NCI-H1105 (cell line): Measurements from ENCODE around the gene PER1.

Source experiments
- DNase-seq: peaks from one replicate; lab custom pipeline; 2025; lab: John Stamatoyannopoulos, UW

Gene PER1

DNA sequence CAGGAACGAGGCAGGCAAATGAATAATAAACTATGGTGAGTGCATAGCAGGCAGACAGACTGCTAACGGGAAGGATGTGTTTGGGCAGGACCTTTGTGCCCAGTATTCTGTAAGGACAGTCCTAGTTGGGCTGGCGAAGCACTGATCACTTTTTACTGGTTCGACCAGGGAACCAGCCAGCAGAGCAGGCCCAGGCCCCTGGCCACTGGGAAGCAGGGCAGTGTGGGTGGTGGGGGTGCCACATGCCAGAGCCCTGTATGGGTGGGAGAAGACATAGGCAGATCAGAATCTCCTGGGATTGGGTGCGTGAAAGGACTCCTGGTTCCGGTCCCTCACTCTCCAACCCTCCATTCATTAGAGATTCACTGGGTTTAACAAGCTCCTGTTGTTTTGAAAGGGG lies 14.5 kb upstream of the PER1 start:
- DNase-seq = no peak

DNA sequence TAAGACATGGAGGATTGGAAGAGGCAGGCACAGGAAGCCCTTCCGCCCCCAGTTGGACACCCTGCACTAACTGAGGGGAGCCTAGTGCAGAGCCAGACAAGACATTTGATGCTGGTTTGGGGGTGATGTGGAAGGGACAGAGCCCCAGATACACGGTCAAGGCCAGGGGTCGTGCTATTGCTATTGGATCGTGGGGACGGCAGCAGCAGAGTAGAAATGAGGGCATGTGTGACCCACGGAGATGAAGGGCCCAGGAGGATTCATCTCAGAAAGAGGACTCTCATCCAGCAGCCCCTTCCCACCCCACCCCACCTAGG lies 12.6 kb upstream of the PER1 start:
- DNase-seq = no peak

DNA sequence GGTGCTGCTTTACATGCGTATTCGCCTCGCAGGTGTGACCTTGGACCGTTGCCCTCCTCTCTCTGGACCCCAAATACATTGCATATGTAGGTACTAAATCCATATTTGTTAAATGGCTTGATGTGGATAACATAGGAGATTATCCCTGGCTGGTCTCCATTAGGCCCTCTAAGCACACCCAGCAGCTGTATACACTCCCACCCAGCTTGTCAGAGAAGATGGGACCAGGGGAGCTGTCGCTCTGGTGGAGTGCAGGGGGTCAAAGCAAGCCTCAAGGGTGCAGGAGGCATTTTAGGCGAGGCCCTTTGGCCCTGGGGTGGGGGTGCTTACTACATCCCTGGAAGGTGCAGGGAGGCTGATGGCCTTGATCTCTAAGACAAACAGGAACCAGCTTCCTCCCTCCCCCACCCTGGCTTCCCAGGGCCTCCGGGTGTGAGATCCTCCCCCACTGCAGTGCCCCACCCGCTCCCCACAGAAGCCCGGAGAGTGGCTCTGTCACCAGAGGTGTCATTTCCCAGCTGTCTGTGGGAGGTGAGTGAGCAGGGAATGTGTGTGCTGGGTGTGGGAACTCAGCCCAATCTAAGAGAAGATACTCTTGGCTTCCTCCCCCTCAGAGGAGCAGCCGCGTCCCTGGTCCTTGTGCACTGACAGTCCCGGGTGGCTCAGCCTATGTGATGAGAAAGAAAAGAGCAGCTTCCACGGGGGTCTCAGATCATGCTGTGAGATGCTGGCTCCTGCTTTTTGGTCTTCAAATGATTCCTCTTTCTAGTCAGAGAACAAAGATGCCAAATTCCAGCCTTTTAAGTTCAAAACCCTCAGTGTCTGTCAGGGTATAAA lies 12.0 kb upstream of the PER1 start:
- no peak for DNase-seq

DNA sequence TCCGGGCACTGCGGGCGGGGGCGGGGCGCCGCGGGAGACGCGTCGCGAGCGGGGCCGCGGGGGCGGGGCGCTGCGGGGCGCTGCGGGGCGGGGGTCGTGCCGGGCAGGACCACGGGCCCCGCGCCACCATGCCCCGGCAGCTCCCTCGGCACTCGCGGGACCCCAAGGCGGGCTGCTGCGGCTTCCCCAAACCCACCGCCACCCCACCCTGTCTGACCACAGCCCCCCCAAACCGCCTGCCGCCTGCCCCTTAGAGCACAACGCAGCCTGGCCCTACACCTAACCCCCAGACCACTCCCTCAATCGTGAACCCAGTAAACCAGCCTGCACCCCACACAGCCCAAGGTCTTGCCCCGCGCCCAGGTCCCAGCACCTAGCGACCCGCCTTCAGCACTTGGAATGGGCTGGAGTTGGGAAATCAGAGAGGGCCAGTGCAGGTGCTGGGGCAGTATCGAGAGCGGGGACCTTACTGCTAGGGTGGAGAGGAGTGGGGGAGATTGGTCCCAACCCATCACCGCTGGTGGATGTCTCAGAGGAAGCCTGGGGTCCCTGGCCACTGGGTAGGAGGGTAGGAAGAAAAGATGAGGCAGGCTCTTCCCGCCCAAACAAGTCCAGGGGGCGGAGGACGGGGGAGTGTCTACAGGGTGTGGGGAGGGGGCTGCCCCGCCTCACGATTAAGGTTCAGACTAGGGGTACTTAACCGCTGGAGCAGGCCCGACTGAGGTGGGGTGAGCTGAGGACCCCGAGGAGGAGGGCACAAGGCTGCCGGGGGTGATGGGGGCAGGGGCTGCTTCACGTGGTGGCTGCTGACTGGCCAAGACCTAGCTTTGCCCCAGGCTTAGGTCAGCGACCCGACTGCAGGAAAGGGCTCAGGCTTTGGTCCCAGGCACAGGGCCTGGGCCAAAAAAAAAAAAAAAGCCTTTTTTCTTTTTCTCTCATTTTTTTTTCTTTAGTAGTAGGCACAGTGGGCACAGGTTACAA lies 11.1 kb upstream of the PER1 start:
- peak; percentile 81 for DNase-seq

DNA sequence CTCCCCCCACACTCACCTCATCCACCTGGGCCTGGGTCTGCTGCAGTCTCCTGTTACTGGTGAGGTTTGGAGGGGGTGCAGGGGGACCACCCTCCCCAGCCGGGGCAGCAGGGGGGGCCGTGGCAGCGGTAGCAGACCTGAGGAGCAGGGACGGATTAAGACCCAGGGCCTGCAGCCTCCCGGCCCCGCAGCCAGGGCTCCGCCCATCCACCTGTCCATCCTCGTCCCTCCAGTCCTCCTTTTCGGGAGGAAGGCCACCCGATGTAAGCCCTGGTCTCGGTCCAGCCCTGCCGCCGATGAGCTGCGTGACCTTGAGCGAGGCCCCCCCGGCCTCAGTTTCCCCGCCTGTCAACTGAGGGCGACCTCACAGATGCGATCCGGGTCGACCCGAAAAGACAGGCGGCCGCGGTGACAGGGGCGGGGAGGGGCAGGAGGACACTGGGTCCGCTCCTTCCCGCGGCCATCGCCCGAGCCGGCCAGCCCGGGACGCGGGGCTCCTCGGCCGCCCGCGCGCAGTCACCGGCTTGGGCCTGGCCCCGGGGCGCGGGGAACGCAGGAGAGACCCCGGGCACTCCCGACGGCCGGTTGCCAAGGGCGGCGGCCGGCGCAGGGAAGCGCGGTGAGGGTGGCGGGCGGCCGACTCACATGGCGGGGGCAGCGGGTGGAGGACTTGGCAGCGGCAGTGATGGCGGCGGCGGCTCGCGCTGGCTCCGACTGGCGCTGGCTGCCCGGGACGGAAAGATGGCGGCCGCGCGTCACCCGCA lies 10.2 kb upstream of the PER1 start, which contains the start of gene VAMP2:
VAMP2 (minus strand) TSS at position 716 of the 764 bp plus-strand sequence; CDS start at position 647, 69 bp downstream.
- DNase-seq = no peak

DNA sequence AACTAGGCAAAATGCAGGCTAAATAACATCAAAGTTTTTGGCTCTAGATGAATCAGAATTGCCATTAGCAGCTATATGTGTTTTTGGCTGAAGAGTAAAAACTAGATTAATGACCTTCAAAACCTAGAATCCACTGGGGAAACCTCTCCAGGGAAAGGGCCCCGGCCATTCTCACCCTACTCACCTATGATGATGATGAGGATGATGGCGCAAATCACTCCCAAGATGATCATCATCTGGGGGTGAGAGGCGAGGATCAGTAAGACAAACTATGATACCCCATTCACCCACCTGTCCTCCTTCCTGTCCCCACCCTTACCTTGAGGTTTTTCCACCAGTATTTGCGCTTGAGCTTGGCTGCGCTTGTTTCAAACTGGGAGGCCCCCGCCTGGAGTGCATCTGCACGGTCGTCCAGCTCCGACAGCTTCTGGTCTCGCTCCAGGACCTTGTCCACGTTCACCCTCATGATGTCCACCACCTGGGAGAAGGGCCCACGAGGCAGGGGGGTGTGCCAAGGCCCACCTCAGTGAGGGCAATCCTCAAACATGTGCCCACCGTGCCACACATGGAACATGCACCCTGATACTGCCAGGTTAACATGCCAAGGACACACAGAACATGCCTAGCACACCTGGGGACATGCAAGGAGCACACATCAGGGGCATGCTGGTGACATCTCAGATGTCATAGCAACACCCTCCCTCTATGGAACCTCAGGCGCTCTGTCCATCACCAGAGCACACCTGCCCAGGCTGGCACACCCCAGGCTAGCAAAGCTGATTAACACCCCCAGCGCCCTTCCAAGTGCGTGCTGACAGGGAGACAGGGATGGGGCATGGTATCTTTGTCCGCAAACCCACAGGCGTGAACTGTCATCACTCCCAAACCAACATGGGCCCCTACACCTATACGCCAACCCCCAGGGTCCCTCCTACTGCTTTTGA lies 9.4 kb upstream of the PER1 start:
- DNase-seq = no peak

DNA sequence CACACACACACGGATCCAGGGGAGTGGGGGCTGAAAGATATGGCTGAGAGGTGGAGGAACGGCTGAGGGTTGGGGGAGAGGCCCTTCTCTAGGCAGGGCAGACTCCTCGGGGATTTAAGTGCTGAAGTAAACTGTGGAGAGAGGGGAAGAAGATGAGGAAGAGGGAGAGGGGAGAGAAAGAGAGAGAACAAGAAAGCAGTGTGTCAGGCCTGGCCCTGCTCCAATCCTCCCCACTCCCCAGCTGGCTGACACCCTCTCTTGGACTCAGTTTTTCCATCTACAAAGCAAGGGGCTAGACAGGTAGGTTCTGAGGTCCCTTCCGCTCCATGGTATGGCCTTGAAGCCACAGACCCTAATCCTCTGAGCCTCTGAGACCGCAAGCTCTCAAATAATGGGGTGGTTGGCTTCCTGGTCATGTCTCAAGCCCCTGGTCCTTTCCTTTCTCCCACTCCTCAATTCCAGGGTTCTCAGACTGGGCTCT lies 8.6 kb upstream of the PER1 start:
- DNase-seq = no peak

DNA sequence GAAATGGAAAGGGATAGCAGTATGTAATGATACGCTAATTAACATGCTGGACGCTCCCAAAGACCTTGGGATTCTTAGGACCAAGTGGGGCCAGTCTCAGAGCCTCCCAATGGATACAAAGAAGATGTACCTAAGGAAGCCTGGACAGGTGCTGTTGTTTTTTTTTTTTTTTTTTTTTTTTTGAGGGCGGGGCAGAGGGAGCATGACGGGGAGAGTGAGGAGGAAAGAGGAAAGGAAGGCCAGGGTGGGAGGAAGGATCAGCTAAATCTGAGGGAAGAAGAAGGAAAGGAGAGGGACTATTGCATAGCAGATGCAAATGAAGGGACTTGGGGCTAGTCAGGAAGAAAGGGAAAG lies 8.0 kb upstream of the PER1 start:
- no peak for DNase-seq

DNA sequence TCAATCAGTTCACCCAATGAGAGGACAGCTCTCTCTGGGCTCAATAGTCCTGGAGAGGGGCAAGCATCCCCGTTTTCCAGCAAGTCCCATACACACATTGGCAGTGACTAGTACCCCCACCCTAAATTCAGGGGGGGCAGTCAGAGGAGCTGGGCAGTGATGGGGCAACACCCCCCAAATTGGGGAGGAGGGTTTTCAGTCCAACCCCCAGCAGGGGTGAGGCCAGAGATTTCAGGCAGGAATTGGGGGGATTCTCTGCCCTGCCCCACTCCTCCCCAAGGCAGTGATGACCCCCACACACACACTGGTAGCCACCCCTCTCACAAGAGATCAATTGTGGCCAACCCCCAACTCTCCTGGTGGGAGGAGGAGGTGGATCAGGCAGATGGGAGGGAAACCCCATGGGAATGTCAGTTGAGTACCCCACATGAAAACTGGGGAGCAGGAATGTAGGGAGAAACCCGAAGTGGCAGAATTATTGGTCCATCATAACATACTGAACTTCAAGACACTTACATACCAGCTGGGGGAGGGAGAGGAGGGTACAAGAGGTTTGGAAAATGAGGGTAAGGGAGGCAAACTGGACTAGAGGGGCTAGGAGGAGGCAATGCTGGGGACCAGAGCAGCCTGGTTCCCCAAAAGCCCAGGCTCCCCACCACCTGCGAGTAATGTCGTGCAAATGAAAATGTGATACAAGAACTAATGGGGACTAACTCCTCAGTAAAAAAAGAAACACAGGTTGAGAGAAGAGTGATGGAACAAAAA lies 7.4 kb upstream of the PER1 start:
- DNase-seq = no peak

DNA sequence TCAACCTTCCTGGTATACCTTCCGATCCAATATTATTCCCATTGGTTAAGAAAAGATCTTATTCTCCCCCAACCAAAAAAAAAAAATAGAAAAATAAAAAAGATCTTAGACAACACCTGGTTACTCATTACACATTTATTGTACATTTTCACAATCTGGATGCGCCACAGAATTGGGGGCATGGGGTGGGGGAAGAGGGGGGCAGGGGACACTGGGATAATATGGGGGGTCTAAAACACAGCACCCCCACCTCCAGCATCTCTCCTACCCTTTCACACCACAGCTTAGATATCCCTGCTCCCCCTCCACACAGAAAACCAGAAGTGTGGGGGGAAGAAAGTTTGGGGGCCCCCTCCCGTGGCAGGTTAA lies 6.8 kb upstream of the PER1 start:
- DNase-seq = no peak

DNA sequence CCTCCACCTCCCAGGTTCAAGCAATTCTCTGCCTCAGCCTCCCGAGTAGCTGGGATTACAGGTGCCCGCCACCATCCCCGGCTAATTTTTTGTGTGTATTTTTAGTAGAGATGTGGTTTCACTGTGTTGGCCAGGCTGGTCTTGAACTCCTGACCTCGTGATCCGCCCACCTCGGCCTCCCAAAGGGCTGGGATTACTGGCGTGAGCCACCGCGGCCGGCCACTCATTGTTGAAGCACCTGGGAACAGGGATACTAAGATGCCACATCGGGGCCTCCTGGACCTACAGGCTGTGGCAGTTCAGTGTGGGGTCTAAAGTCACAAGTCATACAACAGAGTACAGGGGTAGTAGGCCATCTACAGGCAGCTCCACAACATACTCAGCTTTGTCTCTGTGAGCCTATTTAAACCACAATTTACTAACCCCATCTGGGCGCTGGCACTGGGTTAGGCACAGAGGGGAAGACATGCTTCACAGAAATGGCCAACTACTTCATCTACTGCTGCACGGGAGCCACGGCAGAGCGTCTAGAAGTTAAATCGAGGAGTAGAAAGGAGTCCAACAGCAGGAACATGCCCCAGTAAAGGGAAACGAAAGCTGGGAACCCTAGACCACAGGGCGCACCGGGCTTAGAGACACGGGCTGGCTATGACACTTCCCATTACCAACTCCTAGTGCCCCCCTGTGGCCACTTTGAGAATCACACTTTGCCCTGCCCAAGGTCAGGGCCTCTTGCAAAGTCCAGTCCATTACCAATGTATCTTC lies 6.2 kb upstream of the PER1 start:
- peak; percentile 56 for DNase-seq

DNA sequence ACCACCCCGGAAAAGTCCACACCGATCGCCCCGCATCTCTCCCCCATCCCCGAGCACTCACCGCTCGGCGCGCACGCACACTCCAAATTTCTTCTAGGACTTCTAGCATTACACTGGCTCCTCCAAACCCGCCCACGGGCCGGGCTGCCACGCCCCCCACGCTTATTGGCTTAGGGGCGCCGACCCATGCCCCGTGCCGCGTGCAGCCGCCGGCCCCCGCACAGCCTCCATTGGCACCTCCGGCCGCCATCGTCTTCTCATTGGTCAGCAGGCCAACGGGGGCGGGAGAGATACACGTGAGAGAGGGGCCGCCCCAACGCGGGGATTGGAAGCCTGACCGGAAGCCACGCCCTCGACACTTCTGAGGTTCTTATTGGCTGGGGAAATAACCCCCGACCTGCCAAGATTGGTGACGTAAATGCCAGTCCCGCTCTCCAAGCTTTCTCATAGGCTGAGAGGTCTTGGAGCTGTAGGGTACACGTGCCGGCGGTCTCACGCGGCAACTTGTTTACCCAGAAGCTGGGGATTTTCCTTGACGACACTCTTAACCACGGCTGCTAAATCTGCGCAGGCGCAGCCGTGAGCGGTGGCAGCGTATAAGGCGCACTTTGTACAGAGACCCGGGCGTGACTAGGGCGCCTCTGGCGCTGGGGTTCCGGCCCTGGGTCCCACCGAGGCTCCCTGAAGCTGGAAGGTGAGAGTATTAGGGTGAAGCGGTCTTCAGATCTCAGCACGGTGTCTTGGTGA lies 4.2 kb upstream of the PER1 start:
- DNase-seq = peak; percentile 100

DNA sequence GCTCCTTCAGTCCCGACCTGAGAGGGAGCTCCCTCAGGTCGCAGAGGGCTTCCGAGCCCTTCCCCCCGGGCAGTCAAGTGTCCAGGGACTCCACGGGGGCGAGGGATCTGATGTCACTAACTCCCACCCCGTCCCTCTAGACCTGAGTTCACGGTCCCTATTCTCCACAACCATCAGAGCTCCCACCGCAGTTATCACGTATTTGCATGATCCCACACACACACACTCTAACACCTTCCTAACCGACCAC lies 3.7 kb upstream of the PER1 start:
- no peak for DNase-seq

DNA sequence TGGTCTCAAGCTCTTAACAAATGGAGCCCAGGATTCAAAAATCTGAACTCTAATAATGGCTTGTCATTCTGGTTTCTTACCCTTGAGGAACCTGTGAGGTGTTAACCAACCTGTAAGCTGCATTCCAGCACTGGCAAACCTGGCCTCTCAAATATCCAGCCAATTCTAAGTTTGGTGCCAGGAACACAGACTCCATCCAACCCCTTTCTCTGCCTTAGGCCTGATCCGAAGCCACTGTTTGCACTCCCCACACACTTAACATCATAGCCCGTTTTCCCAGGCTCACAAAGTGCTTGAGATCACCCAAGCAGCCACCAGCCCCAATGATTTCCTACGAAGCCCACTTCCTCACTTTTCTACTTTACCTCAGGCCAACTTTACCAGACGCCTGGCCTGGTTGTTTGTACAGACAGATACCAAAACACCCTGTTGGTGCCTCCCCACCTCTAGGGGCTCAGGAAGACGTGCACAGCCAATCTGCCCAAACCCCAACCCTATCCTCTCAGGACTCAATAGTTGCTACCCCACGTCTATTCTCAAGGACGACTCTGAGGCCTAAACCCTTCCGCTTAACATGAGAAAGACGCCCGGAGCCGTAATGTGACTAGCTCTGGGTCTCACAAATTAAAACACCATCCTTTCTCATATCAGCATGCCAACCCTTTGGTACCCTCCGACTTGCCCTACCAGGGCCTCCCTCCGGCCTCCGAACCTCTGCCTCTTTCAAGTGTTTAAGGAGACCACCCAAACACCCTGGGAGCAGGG lies 3.2 kb upstream of the PER1 start:
- no peak for DNase-seq

DNA sequence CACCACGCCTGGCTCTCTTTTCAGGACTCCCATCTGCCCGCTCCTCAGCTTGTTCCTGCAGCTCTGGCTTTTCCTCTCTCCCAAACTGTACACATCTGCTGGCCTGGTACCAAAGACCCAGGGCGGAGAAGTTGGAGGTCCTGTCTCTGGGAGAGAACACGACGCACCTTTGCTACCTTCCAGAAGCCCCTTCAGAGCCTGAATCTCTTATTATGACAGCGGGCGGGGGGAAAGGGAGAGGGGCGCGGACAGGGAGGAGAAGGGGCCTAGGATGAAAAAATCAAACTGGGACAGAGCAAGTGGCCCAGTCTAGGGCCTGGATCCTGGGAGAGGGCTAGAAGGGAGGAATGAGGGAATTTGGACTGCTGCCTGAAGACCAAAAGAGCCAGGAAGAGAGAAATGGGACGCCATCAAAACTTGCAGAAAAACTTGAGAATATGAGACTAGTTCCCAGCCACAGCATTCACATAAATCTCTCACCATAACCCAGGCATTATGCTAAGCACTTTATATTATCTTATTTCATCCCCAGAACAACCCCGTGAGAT lies 2.5 kb upstream of the PER1 start:
- DNase-seq = no peak

DNA sequence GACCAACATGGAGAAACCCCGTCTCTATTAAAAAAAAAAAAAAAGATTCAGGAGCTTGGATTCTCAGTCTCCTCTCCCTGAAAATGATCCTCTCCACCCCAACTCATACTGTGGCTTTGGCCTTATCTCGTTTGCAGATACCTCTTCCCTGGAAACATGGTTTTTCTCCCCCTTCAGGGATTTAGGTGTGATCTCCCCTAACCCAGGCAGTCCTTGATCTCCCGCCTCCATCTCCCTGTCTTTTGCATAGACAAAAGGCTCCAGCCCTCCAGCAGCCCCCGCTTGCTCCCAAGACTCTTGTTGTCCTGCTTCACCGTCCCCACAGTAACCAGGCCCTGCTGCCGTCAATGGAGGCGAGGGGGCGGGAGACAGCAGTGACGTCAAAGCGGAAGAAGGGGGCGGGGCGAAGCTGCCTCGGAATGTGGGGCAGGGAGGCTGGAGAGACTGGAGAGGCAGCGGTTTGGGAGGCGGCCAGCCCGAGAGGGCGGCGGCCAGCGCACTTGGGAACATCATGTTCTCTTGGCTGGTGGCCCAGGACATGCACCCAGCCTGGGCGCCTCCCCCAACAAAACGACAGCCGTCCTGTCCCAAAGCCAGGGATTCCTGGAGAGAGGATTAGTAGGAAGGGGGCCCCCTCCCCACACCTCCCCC lies 1.9 kb upstream of the PER1 start:
- peak; percentile 64 for DNase-seq

DNA sequence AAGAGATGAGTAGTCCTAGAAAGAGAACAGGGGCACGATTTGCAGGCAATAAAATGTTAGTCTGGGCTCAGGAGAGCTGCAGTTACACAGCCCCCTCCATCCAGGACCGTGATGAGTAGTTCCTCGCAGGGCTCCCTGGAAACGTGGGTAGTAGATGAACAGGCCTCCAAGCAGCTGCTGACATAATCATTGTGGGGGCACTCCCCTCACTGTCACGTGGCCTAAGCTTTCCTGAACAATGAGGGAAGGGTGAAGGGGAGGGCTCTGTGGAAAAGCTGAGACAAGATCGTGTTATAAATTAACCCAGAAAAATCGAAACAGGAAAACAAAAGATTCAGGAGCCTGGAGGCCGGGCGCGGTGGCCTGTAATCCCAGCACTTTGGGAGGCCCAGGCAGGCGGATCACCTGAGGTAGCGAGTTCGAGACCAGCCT lies 1.3 kb upstream of the PER1 start:
- DNase-seq = no peak

DNA sequence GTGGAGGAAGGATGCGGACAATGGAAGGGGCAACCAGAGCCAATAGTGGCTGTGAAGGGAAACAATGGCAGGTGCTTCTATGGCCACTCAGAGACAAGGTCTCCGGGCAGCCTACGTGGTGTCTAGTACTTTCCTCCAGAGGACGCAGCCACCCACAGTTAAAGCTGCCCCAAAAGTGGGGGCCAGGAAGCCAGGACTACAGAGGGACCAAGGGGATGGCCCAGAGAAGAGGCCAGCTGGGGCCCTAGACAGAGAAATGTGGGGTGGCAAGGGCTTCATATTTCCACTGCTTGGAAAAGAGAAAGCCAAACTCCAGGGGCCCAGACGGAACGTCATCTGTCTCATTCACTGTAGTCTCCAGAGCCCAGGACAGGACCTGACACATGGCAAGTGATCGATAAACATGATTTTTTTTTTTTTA lies 837 bp upstream of the PER1 start:
- DNase-seq = no peak
